GM19324 (cell line): ENCODE results near the gene ARHGEF4.

Source experiments
- ATAC-seq: cut with Tn5 transposase; IDR thresholded peaks from one replicate; pipeline ENCODE4 v1.9.1; 2021; ENCODE audit warnings: mild to moderate bottlenecking, moderate library complexity; ENCODE audit not compliant: unreplicated experiment, low FRiP score

Gene ARHGEF4

DNA sequence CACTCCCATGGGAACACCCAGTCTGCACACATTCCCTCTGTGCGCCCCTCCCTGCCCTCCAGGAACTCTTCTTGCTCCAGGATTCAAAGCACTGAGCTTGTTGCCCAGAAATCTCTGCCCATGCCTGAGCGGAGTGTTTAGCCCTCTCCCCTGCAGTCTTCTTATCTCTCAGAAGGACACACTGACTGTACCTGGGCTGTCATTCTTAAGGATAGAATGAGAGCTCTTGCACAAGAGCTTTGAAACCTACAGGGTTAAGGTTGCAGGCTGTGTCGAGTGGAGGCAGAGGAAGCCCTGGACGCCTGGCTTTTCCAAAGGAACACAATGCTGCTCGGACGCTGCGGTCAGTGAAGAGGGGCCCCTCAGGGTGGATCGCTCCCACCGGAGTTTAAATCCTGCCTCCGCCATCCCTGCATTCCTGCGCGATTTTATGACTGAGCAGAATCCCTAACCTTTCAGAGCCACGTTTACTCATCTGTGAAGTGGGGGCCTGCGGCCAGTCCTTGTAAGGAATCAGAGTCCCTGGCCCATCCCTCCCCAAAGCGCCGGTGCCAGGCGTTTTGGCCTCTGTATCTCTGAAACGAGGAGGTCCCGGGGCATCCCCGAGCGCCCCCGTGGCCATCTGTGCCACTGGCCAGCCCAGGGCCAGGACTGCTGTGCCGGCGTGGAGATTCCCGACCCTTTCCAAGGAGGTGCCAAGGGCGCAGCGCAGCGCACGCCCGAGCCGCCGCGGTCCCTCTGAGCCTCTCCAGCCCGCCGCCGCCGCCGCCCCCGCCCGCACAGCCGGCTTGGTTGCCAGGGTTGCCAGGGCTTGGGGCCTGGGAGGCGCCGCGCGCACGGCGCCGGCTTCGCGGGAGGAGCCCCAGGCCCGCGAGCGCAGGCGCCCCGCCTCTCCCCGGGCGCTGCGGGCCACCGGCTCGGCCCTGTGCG is 197.7 kb downstream of the ARHGEF4 start:
- no peak for ATAC-seq

DNA sequence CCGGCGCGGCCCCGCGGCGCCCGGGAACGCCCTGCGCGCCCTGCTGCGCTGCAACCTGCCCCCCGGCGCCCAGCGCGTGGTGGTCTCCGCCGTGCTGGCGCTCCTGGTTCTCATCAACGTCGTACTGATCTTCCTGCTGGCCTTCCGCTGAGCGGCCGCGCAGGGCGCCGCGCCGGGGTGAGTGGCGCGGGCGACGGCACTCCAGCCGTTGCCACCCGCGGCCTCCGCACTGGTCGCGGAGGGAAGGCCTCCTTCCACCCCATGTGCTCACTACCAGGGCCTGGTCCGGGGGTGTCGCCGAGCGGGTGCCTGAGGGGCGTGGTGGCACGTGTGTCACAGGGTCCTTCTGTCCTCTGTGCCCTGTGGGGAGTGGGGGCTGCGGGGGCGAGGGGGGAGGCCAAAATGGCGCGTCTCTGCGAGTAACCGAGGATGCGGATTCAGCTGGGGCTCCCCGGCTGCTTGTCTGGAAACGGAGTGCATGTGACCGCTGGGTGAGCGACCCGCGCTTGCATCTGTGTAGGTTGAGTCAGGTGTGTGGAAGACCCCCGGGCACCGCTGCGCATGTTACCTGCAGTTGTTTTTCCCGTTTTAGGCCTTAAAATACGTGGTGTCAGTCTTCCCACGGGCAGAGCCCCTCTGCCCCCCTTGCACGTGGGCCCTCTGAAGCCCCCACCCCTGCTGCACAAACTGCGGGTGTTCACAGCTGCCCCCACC is 198.6 kb downstream of the ARHGEF4 start:
- ATAC-seq: no peak

DNA sequence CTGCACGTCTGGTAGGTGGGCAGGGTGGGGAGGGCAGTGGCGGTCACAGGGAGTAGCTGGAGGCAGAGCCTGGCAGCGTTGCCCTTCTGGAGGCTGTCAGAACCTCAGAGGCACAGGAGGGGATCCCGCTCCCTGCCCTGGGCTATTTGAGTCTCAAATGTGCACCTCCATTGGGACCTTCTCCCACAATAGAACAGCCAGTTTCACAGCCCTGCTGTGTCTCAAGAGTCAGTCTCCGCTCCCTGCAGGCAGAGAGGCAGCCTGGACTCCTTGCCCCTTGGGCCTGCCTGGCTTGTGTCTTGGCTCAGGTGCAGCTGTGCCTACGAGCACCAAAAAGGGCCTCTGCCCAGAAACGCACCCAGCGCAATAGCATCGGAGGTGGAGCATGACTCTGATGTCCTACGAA is 199.1 kb downstream of the ARHGEF4 start:
- ATAC-seq: no peak

GRCh38 chr2:131036269-131036668 is 199.6 kb downstream of the ARHGEF4 start:
- no peak for ATAC-seq

DNA sequence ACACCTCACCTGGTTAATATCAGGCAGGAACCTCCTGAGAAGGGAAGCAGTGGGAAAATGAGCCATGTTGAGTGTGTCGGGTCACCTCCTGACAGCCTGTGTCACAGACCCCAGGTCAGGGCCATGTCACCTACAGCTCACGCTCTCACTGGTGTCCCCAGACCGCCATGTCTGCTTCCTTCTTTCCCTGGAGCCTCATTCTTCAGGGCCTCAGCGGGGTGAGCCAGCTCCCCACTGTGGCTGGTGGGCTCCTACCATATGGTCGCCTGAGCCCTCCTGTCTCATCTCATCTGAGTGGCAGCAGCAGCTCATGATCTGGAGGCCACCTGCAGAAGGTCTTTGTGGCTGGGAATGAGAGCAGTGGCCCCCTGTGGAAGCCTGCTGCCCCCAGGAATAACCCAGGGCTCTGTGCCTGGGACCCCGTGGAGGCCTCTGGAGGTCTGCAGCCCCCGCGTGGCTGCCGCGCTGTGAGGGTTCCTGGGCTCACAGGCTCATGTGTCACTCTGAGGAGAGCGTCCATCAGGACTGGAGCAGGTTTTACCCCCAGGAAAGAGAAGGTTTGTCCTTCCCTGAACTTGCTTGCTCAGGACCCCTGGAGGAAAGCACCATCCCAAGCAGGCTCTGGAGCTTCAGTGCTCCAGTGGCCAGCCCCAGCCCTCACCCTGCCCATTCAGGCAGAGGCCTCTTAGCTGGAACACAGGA is 200.1 kb downstream of the ARHGEF4 start:
- no peak for ATAC-seq

DNA sequence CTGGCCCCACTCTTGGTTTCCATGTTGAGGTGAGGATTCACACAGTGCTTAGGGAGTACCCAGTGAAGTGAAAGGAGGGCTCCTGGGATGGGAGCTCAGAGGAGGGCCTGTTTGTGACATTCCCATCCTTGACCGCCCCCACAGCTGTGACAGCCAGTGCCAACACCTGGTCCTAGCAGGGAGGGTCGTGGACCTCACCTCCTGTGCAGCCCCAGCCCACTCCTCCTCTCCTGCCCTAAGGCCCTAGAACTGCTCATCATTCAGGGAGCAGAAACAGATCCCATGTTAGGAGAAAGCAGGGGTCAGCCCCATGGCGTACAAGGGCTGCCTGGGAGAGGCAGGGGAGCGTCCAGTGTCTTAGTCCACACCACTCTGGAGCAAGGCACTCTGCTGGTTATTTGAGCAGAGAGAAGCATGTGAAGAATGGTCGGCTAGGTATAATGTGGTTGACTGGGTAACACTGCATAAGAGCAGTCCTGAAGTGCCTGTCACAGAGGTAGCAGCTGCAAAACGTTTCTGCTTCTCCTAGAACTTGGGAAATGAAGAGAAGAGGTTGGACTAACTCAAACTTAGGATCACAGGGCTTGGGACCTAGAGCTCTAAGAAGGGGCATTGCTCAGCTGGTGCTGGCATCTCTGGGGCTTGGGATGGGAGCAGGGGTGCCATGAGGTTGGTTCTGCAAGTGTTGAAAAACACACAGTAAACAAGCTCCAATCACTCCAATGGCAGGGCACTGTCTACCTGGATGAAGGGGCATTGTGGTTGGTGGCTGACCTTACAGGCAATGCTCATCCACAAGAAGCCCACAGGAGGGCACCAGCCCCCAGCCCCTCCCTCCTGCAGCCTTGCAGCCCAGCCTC is 200.9 kb downstream of the ARHGEF4 start:
- no peak for ATAC-seq

GRCh38 chr2:131038258-131039100 is 201.8 kb downstream of the ARHGEF4 start:
- ATAC-seq: no peak

- ATAC-seq: no peak
Measured at GRCh38 chr2:131039101-131039440, 202.4 kb downstream of the ARHGEF4 start.

GRCh38 chr2:131039535-131039907 is 202.8 kb downstream of the ARHGEF4 start:
- no peak for ATAC-seq

GRCh38 chr2:131039908-131040660 is 203.4 kb downstream of the ARHGEF4 start:
- ATAC-seq: no peak

- ATAC-seq: no peak
Measured at GRCh38 chr2:131040661-131041401, 204.1 kb downstream of the ARHGEF4 start.

- ATAC-seq: no peak
Measured at GRCh38 chr2:131041402-131042147, 204.9 kb downstream of the ARHGEF4 start.

DNA sequence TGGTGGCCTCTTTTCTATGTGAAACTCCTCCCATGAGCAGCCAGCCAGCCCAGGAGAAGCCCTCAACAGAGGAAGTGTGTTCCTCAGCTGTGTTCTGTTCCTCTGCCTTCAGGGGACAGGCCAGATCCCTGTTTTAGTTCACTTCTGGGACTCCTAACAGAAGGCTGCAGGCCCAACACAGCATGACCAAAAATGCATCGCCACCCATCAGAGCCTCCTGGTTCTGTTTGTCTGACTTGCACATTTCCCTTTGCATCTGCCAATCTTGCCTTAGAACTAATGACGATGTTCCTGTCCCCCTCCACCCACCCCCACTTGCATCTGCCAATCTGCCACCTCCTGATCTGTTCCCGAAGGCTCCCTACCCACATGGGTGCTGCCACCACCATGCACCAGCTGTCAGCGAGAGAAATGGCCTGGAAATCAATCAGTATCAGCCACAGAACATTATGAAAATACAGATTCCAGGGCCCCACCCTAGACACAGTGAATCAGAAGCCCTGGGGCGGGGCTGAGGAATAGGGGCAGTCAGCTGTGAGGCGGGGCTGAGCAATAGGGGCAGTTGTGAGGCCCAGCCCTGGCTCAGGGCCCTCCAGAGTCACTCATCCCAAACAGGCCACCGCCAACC is 205.5 kb downstream of the ARHGEF4 start:
- ATAC-seq: no peak

GRCh38 chr2:131043199-131044074 is 206.7 kb downstream of the ARHGEF4 start:
- no peak for ATAC-seq

GRCh38 chr2:131044075-131044756 is 207.5 kb downstream of the ARHGEF4 start:
- no peak for ATAC-seq
